SU-DHL-6 (cell line): ENCODE results near the gene CYP2A6.

ENCODE experiments used
- CTCF ChIP-seq: fragments of 200-600 bp; sonication (generic); IDR thresholded peaks from one replicate; pipeline ENCODE4 v1.5.1; 2017; ENCODE audit warnings: antibody characterized with exemption, mild to moderate bottlenecking, low read length, moderate library complexity; ENCODE audit not compliant: insufficient read depth, poor library complexity, severe bottlenecking
- EZH2phosphoT487 ChIP-seq: fragments of 200-600 bp; sonication (generic), shearing (Covaris generic); conservative IDR thresholded peaks from 2 replicates; pipeline ENCODE4 v1.6.1; 2018; ENCODE audit warnings: mild to moderate bottlenecking, antibody characterized with exemption, low read length, moderate library complexity, mixed read lengths

- no peak for TF ChIP-seq CTCF
- no peak for TF ChIP-seq EZH2phosphoT487
Observed at GRCh38 chr19:40802300-40803169, 47.7 kb downstream of the CYP2A6 start.
